SIG-M5 treated with dmso at 0.1 percent for 504 hours (cell line): Measurements from ENCODE around the gene PLAC8.
"Not testable (repeated sequence)": the region's sequence is repeated elsewhere in the genome, so short reads cannot be mapped to it uniquely, and the experiment has no call there.

ENCODE experiments used
- DNase-seq: peaks from one replicate; lab custom pipeline; 2025; ENCODE audit not compliant: unreplicated experiment; lab: John Stamatoyannopoulos, UW

PLAC8 gene

GRCh38 chr4:83114576-83114975 is at the start of gene PLAC8:
PLAC8 (minus strand) TSS chr4:83114729; CDS start chr4:83107921, 6,808 bp downstream.
- DNase-seq, result peak; percentile 97

GRCh38 chr4:83153417-83153816 is 38.9 kb upstream of the PLAC8 start:
- no peak for DNase-seq

- DNase-seq, result no peak
Observed at GRCh38 chr4:83152746-83153145, 38.2 kb upstream of the PLAC8 start.

GRCh38 chr4:83151651-83152050 is 37.1 kb upstream of the PLAC8 start:
- DNase-seq, result no peak

- DNase-seq, result no peak
Observed at GRCh38 chr4:83150653-83151330, 36.3 kb upstream of the PLAC8 start.

- no peak for DNase-seq
Observed at GRCh38 chr4:83149865-83150652, 35.5 kb upstream of the PLAC8 start.

GRCh38 chr4:83146841-83147240 is 32.3 kb upstream of the PLAC8 start:
- DNase-seq, result no peak

- not testable (repeated sequence) for DNase-seq
Observed at GRCh38 chr4:83145776-83146175, 31.2 kb upstream of the PLAC8 start.

GRCh38 chr4:83139514-83140156 is 25.1 kb upstream of the PLAC8 start:
- DNase-seq, result no peak

GRCh38 chr4:83138946-83139345 is 24.4 kb upstream of the PLAC8 start:
- no peak for DNase-seq

GRCh38 chr4:83132065-83132464 is 17.5 kb upstream of the PLAC8 start:
- DNase-seq, result no peak

- no peak for DNase-seq
Observed at GRCh38 chr4:83129264-83129663, 14.7 kb upstream of the PLAC8 start.

- DNase-seq, result peak; percentile 94
Observed at GRCh38 chr4:83128240-83128929, 13.9 kb upstream of the PLAC8 start.

- peak; percentile 35 for DNase-seq
Observed at GRCh38 chr4:83125738-83126141, 11.2 kb upstream of the PLAC8 start.

GRCh38 chr4:83124111-83124780 is 9.7 kb upstream of the PLAC8 start:
- DNase-seq, result peak; percentile 95

GRCh38 chr4:83121246-83121645 is 6.7 kb upstream of the PLAC8 start:
- no peak for DNase-seq

GRCh38 chr4:83118869-83119268 is 4.3 kb upstream of the PLAC8 start:
- DNase-seq, result no peak

GRCh38 chr4:83115656-83116285 is 1.2 kb upstream of the PLAC8 start:
- DNase-seq, result peak; percentile 75

- DNase-seq, result peak; percentile 32
Observed at GRCh38 chr4:83115000-83115399, 471 bp upstream of the PLAC8 start.

- peak; percentile 55 for DNase-seq
Observed at GRCh38 chr4:83113429-83113786, 1.1 kb downstream of the PLAC8 start.
